GM20000 (cell line): ENCODE results near the gene NAV2.
"Not testable (repeated sequence)": the region's sequence is repeated elsewhere in the genome, so short reads cannot be mapped to it uniquely, and the experiment has no call there.

ENCODE experiments used
- DNase-seq: peaks from one replicate; pipeline ENCODE4 v3.0.0; 2012; ENCODE audit warnings: low spot score
- CTCF ChIP-seq: IDR thresholded peaks from 2 replicates; pipeline ENCODE4 v1.5.1; 2012; ENCODE audit warnings: mild to moderate bottlenecking, control low read depth; ENCODE audit errors: extremely low read depth, missing control alignments

The NAV2 gene

GRCh38 chr11:19924311-19924710, 211.7 kb downstream of the NAV2 start:
- DNase-seq, result no peak
- TF ChIP-seq CTCF, result no peak

- TF ChIP-seq CTCF, result no peak
- DNase-seq, result no peak
Measured at GRCh38 chr11:19924716-19925115, 212.1 kb downstream of the NAV2 start.

GRCh38 chr11:19927403-19927802, 214.8 kb downstream of the NAV2 start:
- DNase-seq, result not testable (repeated sequence)

GRCh38 chr11:19929147-19929546, 216.5 kb downstream of the NAV2 start:
- TF ChIP-seq CTCF, result no peak
- DNase-seq, result no peak

- TF ChIP-seq CTCF, result no peak
- DNase-seq, result no peak
Measured at GRCh38 chr11:19929655-19930054, 217.0 kb downstream of the NAV2 start.

- TF ChIP-seq CTCF, result no peak
- no peak for DNase-seq
Measured at GRCh38 chr11:19931141-19931770, 218.6 kb downstream of the NAV2 start.

GRCh38 chr11:19931771-19932369, 219.2 kb downstream of the NAV2 start:
- no peak for TF ChIP-seq CTCF
- no peak for DNase-seq

GRCh38 chr11:19933132-19933735, 220.6 kb downstream of the NAV2 start:
- no peak for DNase-seq
- no peak for TF ChIP-seq CTCF
